NCI-H1694 treated with DMSO at 0.1 percent for 48 hours (cell line): ENCODE data around the gene TAF1B.

Experiments used
- DNase-seq: peaks from one replicate; lab custom pipeline; 2025; lab: John Stamatoyannopoulos, UW

Gene TAF1B

GRCh38 chr2:9941196-9941995 lies 98.1 kb downstream of the TAF1B start:
- DNase-seq, result no peak

GRCh38 chr2:9941996-9942390 lies 98.7 kb downstream of the TAF1B start:
- no peak for DNase-seq

GRCh38 chr2:9944330-9944758 lies 101.1 kb downstream of the TAF1B start:
- DNase-seq, result no peak

- no peak for DNase-seq
Observed at GRCh38 chr2:9945596-9945995, 102.3 kb downstream of the TAF1B start.

- DNase-seq, result no peak
Observed at GRCh38 chr2:9946076-9946475, 102.8 kb downstream of the TAF1B start.

GRCh38 chr2:9946818-9947217 lies 103.5 kb downstream of the TAF1B start:
- DNase-seq, result no peak

GRCh38 chr2:9948721-9949120 lies 105.4 kb downstream of the TAF1B start:
- DNase-seq, result no peak

- no peak for DNase-seq
Observed at GRCh38 chr2:9949239-9949991, 106.1 kb downstream of the TAF1B start.

- no peak for DNase-seq
Observed at GRCh38 chr2:9949992-9950520, 106.8 kb downstream of the TAF1B start.

GRCh38 chr2:9950521-9951271 lies 107.4 kb downstream of the TAF1B start:
- peak; percentile 62 for DNase-seq

GRCh38 chr2:9951272-9951521 lies 107.9 kb downstream of the TAF1B start:
- DNase-seq, result no peak

GRCh38 chr2:9951522-9952285 lies 108.4 kb downstream of the TAF1B start, which contains the start of gene GRHL1:
GRHL1 (plus strand) TSS chr2:9951693; CDS start chr2:9951834, 141 bp downstream.
- peak; percentile 86 for DNase-seq

GRCh38 chr2:9952286-9952737 lies 109.0 kb downstream of the TAF1B start:
- no peak for DNase-seq

- no peak for DNase-seq
Observed at GRCh38 chr2:9952856-9953503, 109.7 kb downstream of the TAF1B start.

- DNase-seq, result no peak
Observed at GRCh38 chr2:9954136-9954535, 110.9 kb downstream of the TAF1B start.

GRCh38 chr2:9958057-9958456 lies 114.8 kb downstream of the TAF1B start:
- no peak for DNase-seq

GRCh38 chr2:9959262-9959661 lies 116.0 kb downstream of the TAF1B start:
- DNase-seq, result no peak

- no peak for DNase-seq
Observed at GRCh38 chr2:9961013-9961412, 117.7 kb downstream of the TAF1B start.

GRCh38 chr2:9964334-9964980 lies 121.2 kb downstream of the TAF1B start:
- DNase-seq, result no peak

GRCh38 chr2:9965119-9965822 lies 122.0 kb downstream of the TAF1B start:
- no peak for DNase-seq
